HG03558 (cell line): ENCODE data around the gene KCNQ1.
A peak's percentile ranks its signal among the peaks of the same experiment; 100 is the strongest.

Source experiments
- ATAC-seq: cut with Tn5 transposase; IDR thresholded peaks from one replicate; pipeline ENCODE4 v1.9.1; 2021; ENCODE audit warnings: moderate number of reproducible peaks; ENCODE audit not compliant: unreplicated experiment; ENCODE audit errors: extremely low read depth

KCNQ1 gene

GRCh38 chr11:2444821-2445745 lies at the start of gene KCNQ1:
Gene KCNQ1 (plus strand): TSS chr11:2445008. CDS start chr11:2445099, 91 bp downstream.
- no peak for ATAC-seq

- no peak for ATAC-seq
These were observed 49.5 kb upstream of the KCNQ1 start for GRCh38 chr11:2395211-2395730.

- no peak for ATAC-seq
These were observed 49.0 kb upstream of the KCNQ1 start for GRCh38 chr11:2395856-2396255.

- ATAC-seq, result no peak
These were observed 48.3 kb upstream of the KCNQ1 start for GRCh38 chr11:2396471-2396870.

GRCh38 chr11:2397005-2397404 lies 47.8 kb upstream of the KCNQ1 start:
- ATAC-seq, result no peak

- ATAC-seq, result no peak
These were observed 46.0 kb upstream of the KCNQ1 start for GRCh38 chr11:2398664-2399355.

GRCh38 chr11:2399488-2400068 lies 45.2 kb upstream of the KCNQ1 start:
- peak; percentile 7 for ATAC-seq

GRCh38 chr11:2400069-2400761 lies 44.6 kb upstream of the KCNQ1 start, which contains the start of gene TSSC4:
Gene TSSC4 (plus strand): TSS chr11:2400750. CDS start chr11:2402634, 1,884 bp downstream.
- peak; percentile 61 for ATAC-seq

GRCh38 chr11:2400762-2401435 lies 43.9 kb upstream of the KCNQ1 start:
- ATAC-seq, result no peak

GRCh38 chr11:2401436-2401984 lies 43.3 kb upstream of the KCNQ1 start:
- ATAC-seq, result no peak

GRCh38 chr11:2402106-2402505 lies 42.7 kb upstream of the KCNQ1 start:
- no peak for ATAC-seq

GRCh38 chr11:2402890-2403645 lies 41.7 kb upstream of the KCNQ1 start:
- ATAC-seq, result no peak

GRCh38 chr11:2404735-2405196 lies 40.0 kb upstream of the KCNQ1 start:
- ATAC-seq, result no peak

GRCh38 chr11:2406451-2406850 lies 38.4 kb upstream of the KCNQ1 start:
- ATAC-seq, result no peak

- no peak for ATAC-seq
These were observed 37.9 kb upstream of the KCNQ1 start for GRCh38 chr11:2406878-2407410.

- no peak for ATAC-seq
These were observed 36.1 kb upstream of the KCNQ1 start for GRCh38 chr11:2408671-2409070.

- no peak for ATAC-seq
These were observed 35.7 kb upstream of the KCNQ1 start for GRCh38 chr11:2409126-2409525.
